Tibial nerve (tissue), 3 donors: ENCODE data around the gene KCNMA1.
A peak's percentile ranks its signal among the peaks of the same experiment; 100 is the strongest.

ENCODE experiments used
- CTCF ChIP-seq, 5 experiments: fragments of 200-600 bp in 3 of 5; fragments of 450-650 bp in 2 of 5; sonication (generic) in 3 of 5; IDR thresholded peaks; one replicate each; pipeline ENCODE4 v1.5.1; 2016 to 2019; ENCODE audit warnings: antibody characterized with exemption in 5 of 5, mild to moderate bottlenecking in 3 of 5, moderate library complexity in 2 of 5
- POLR2A ChIP-seq, 2 donors: fragments of 450-650 bp; IDR thresholded peaks; one replicate each; pipeline ENCODE4 v1.6.1; 2017; ENCODE audit warnings: antibody characterized with exemption in 2 of 2, mild to moderate bottlenecking in 2 of 2, moderate library complexity in 2 of 2

DNA sequence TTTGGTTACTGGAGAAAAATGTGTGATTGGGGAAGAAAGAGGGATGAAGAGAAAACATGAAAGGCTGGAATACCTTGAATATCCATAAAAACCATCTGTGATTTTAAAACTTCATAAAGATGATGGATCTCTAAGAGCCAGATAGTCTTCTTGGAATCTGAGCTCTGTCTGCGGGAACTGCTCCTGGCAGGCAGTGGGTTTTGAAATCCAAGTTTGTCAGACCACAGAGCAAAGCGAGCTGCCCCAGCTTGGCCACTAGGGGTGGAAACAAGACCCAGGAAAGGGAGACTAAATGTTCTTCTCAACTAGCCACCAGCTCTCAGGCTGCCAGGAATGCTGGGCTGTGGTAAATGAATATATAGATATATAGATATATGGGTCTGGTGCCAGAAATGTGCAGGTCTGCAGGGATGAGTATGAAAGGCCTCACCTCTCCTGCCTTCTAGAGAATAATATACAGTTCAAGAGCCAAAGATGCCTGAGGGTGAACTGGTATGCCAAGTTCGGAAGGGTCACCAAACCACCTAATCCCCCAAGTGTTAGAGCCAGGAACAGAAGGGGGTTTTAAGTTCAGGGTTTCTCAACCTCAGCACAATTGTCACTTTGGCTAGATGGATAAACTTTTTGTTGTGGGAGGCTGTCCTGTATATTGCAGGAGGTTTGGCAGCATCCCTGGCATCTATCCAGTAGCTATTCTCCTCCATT lies 208.8 kb downstream of the KCNMA1 start:
- peak in 1 of 5 experiments; percentile 27 for TF ChIP-seq CTCF (IDR thresholded peaks at IDR 0.05)
- TF ChIP-seq POLR2A (IDR thresholded peaks at IDR 0.05), result no peak
